Eye (tissue), 1 donor: Measurements from ENCODE around the gene INKA2.
A peak's percentile ranks its signal among the peaks of the same experiment; 100 is the strongest.

Experiments used
- DNase-seq: peaks from one replicate; pipeline ENCODE4 v3.0.0-alpha.2; 2015

The INKA2 gene

DNA sequence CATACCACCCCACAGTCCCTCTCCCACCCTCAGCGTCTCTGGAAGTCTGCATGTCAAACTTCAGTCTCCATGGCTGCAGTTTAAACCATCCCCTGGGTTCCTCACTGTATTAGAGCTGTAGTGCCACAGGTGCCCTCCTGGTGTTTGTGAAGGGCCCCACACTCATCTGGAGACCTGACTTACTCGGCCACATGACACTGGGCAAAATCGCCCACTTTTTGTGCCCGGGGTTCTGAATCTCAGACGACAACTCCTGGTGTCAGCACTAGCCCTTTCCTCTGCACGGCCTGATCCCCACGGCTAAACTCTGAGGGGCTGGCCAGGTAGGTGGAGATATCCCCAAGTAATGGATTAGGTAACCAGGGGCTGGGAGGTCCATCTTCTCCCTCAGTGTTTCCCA is 6.5 kb downstream of the INKA2 start:
- no peak for DNase-seq

DNA sequence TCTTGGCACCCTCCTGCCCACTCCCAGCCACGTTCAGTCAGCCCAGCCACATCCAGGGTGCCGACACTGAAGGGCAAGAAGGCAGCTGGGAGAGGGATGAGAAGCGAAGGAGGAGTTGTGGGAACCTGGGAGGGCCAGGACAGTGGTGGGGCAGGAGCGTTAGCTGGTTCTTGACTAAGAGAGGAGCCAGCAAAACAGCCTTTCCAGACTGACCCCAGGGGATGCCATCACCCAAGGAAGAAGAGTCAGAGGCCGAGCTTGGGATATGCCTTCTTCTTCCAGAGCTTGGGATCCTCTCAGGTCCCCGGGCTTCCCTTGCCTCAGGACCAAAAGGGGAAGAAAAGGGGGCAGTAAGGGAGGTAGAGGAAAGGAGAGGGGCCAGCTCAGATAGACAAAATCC is 7.2 kb downstream of the INKA2 start:
- DNase-seq, result no peak

DNA sequence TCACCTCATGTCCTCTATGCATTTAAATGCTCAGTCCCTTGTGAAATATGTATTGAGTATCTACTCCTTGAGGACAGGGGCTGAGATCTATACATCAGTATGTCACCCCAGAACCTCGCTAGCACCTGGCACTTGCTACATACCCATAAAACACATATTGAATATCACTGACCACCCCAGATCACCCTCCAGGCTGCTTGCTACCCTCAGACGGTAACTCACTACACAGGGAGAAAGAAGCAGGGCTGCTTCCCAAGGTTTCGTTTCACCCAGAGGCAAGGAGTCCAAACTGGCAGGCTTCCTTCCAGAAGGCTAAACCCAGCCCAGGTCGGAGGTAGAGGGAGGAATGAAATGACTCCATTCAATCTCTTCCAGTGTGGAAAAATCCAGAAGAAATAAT is 8.5 kb downstream of the INKA2 start:
- no peak for DNase-seq

DNA sequence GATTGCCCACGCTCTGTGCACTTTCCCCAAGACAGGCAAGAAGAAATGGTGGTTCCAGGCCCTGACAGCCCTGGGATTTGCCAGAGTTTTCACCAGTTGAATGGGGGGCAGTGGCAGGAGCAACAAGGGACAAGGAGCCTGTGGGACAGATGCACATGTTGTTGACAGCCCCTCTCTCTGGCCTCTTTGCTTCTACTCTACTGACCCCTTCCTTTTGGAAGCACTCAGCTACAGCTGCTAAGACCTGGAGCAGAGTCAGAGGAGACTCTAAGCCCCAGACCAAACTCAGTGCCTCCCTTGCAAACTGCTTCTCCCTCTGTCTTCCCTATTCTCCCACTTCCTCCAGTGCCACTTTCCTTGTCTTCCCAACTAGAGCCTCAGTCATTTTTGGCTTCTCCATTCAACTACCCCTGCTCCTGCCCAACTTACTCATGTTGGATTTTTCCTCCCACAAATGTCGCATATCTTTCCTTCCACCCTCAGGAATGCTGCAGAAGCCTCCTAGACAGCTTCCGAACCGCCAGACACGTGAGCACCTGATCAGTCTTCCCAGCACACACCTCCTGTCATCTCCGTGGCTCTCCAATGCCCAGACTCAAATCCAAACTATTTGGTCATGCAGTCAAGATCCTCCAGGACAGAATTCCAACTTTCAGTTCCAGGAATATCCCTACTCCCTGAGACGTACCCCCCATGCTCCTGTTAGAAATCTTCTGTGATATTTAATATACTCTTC is 9.1 kb downstream of the INKA2 start:
- peak; percentile 50 for DNase-seq

DNA sequence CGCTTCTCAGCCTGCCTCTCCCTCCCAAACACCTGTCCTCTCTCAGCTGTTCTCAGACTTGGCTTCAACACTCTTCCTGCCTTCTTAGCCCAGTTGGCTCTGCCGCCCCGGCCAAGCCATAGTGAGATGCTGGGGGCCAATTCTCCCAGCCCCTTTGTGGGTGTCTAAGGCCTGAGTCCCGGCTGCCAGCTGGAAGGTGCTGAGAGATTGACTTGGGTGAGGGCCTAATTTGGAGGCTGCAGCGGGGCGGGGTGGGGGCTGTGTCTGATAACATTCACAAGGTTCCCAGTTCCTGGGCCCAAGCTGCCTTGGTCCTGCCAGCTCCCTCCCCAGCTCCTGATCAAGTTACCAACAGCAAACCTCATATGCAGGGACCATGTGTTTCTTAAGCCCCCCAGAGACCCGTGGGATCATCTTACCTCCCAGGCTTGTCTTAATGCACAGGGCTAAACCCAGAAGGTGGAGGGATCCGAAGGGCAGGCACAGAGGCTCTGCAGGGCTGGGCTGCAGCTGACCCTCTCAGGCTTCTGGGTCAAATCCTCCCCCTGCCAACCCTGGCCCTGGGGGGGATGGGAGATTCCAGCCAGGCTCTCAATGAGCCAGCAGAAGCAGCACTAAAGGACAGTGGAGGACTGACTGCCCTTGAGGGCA is 9.8 kb downstream of the INKA2 start:
- peak; percentile 64 for DNase-seq

DNA sequence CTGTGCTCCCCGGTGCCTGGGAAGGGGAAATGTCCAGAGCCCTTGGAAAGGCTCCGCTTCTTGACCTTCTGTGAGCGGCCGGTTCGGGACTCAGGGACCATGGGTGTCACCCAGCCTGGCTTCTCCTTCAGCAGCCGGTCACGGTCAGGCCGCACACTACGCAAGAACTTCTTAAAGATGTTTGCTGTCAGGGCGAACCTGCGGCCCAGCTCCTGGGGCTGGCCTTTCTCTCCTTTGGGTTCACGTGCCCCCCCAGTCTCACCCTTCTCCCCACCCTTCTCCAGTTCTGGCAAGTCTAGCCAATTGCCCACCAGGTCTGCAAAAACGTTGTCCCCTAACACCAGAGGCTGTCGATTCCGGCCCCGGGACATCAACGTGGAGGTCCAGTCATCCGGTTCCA is 12.1 kb downstream of the INKA2 start:
- DNase-seq, result no peak

DNA sequence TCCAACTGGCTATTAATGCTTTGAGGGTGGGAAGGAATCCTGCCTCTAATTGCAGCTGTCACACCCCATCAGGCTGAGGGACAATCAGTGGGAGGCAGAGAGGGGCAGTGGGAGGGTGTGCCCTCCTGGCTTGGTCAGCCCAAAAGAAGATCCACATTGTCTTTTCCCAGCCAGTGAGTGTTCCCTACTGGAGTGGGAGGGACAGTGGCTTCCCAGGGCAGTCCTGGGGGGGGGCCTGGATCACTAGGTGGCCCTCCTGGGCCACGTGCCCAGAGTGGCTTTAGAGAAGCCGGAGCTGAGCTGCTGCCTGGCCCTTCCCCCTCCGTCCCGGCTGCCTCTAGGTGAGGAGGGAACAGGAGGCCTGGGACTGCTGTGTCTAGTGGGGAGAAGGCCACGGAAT is 14.0 kb downstream of the INKA2 start:
- peak; percentile 87 for DNase-seq

DNA sequence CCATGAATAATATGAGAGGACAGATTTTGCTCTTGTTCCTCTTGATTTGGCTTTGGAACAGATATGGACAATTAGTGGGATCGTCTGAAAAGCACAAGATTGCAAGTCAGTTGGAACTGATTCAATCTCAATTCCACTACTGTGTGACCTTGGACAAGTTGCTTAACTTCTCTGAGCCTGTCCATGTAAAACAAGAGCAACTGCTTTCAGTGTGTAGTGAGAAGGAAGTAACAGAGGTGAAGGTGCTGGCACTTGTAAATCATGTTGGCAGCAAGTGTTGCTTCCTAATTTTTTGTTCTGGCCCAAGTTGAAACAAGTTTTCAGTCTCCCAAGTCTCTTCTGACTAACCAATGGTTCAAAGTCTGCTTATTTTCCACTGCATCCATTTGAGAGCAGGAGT is 15.3 kb downstream of the INKA2 start:
- DNase-seq, result no peak

DNA sequence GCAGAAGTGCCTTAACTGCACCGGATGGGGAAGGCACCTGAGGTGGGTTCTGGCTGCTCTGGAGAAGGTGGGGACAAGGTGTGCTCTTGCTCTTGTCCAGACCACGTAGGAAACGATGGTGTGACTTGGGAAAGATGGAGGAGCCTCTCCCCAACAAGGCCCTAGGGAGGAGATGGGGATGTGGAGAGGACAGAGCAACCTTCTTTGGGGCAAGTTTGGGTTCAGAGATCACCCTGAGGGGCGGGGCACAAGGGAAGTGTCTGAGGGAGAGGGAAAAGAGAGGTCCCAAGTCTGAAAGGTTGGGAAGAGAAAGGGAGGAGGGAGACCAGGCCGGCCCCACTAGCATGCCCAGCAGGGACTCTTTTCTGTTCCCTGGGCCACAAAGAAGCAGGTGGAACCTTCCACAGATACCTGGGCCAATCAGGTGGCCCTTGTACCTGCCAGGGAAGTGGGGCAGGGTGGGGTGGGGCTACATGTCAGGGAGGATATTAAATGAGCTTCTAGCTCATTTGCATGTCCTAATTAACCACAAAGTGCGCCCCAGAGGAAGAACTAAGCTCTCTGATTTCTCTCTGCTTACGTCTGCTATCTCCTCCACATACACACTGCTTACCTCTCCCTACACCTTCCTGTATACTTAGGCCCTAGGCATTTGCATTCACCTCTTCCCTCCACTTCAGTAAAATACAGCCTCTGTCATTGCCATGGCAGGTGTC is 15.9 kb downstream of the INKA2 start:
- no peak for DNase-seq

DNA sequence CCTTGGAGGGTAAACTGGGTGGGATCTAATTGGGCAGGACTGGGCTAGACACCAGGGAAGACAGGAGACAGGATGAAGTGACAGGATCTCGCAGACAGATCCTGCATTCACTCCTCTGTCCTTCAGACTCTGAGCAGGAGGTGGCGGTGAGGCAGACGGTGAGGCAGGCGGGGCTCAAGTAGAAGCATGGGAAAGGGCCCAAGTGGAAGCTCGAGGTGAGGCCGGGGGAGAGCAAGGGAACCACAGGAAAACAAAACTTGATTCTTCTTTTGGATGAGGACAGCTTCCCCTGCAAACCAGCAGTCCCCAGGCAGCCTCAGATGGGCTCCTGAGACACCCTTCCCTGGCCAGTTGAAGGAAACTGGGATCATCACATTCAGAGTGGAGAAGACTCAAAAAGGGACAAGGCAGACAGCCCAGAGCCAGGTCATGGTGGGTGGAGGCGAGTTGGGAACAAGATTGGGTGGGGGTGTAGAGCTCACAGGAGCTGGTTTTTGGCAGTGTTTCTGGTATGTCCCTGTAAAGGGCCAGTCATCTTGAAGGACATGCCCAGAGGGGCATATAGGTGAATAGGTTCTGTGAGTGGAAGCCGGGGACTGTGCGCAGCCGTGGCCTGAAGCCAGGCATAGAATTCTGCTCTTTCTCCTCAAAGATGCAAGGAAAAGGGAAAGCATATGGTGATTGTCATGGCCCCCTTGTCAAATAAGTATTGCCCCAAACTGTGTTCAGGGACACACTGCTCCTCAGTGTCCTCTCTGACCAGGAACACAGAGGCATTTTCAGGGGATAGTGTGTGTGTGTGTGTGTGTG is 18.0 kb downstream of the INKA2 start:
- DNase-seq, result no peak

DNA sequence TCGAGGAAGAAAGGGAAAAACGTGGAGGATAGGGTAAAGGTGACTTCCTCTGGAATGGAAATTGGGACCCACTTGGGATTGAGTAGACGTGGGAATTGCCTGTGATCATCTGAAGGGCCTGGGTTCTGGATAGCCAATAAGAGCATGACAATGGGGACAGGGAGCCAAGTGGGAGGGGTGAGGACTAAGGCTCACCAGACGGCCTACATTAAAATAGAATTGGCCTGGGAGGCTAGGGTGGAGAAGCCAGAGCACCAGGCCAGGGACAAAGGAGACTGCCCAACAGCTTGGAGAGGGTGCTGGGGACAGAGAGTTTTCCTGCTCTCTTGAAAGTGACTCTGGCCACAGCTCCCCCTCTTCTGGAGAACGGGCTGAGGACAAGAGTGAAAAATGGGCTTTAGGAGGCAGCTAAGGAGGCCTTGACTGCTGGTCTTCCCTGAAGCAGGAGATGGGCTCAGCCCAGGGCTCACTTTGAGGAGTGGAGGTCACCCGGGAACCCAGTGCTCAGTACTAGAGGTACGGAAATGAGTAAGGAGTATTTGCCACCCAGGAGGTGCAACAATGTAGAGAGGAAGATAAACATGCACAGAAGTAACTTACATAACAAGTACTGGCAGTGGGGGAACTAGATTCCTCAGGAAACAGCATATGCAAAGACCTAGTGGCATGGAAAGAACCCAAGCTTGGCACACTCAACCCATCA is 18.8 kb downstream of the INKA2 start:
- DNase-seq, result no peak

DNA sequence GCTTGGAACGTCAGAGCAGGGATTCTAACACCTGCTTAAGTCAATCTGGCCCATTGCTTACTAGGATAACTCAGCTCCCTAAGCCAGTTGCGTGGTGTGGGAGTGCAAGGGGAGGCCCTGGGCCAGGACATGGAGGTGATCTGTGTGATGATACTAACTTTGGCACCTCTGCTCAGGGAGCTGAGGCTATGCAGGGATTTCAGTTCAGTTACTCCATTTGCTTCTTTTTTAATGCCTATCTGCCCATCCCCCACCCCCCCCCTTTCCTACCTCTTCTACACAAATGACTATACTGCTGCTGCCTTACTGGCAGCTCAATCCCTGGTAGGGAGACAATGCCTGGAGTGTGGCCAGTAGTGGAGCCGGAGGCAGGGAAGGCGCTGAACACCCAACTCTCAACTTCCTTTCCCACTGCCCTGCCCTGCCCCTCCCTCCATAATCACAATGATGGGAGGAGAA is 19.5 kb downstream of the INKA2 start:
- no peak for DNase-seq

DNA sequence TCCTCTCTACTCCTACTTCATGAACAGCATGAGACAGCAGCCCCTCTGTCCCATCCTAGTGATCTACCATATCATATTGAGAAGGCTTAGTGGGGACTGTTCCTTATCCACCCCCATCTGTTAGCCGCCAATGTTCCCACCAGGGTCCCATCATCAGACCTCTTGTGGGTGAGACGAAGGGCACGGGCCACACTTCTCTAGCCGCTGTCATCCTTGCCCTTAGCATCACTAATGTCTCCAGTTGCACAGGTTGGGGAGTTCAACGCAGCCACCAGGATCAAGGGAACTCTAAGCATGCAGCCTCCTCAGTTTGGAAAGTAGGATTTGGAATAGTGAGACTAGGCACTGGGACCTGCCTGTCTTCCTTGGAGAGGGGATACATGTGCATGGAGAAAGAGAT is 20.1 kb downstream of the INKA2 start:
- DNase-seq, result no peak

DNA sequence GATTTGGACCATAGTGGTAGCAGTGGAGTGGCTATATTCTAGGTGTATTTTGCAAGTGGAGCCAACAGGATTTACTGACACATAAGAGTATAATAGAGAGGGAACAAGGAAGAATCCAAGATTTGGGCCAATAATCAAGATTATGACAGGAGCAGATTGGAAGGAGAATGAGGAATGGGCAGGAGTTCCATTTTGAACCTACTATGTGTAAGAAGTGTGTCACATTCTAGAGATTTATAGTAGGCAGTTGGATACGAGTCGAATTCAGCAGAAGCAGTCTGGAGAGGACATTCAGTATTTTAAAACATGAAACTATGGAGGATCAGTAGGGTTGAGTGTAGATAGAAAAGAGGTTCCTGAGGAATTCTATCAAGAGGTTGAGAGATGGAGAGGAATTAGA is 21.7 kb downstream of the INKA2 start:
- no peak for DNase-seq

DNA sequence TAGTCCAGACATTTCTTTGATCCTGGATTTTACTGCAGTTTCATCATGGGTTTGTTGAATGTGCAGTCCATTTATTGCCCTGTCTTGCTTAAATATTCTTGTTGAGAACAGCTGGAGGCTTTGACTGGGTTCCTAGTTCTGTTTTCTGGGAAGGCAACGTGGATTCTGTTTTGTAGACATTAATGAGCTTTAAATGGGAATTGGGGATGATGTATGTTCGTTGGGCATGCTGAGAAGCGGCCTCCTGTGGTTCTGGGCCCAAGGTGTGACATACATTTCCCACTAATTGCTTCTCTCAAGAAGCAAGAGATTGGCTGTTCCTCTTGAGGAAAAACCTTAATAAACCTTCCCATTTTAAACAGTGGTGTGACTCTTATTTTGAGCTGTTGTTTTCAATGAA is 22.9 kb downstream of the INKA2 start:
- no peak for DNase-seq

DNA sequence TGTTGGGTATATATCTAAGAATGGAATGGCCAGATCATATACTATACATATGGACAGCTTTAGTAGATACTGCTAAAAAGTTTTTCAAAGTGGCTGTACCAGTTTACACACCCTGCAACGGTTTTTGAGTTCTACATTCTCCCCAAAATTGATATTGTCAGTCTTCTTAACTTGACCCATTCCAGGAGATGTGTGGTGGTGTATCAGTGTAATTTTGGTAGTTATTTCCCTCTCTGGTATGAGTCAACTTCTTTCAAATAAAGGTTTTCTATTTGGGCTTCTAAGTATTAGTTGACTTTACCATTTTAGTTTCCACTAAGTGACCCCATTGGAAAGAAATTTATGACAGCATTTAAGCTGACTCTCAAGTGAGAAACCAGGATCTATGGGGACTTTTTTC is 29.2 kb downstream of the INKA2 start:
- DNase-seq, result no peak

DNA sequence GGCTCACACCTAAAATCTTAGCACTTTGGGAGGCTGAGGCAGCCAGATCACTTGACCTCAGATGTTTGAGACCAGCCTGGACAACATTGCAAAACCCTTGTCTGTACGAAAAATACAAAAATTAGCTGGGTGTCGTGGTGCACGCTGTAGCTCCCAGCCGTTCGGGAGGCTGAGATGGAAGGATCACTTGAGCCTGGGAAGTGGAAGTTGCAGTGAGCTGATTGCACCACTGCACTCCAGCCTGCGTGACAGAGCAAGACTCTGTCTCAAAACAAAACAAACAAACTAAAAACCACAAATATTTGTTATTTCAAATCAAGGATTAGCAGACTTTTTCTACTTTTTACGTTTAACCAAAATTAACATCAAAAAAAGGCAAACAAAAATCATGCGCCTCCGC is 31.3 kb downstream of the INKA2 start:
- no peak for DNase-seq

DNA sequence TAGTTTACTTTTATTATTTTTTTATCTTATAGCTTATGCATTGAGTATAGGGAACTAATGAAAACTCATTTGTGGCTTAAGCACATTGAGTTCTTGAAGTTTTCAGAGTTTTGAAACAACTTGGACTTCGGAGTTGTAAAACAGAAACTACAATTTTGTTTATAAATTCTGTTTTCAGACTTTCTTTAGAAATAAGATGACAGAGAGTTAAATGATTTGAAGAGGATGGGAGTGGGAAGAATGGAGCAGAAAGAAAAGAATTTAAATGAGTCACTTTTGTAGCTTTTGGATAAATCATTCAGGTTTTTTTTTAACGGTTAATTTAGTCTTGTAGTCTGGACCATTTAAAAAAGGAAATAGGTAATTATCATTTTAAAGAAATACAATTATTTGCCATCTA is 32.3 kb downstream of the INKA2 start:
- DNase-seq, result no peak

DNA sequence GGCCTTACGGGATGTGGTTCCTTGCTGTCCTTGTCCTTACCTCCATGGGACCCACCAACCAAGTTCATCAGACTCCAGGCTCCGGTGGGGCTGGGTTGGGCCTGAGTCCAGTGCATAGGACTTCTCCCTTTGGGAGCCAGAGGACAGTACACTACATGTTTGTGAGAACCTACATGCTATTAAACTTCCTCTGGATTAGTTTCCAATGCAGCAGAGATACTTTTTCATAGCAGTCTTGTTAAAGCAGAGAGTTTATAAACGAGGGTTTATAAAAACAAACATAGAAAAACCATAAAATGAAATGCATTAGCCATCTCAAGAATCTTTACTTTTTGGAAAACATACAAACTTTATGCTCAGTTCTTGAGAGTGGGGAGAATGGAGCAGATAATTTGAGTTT is 33.4 kb downstream of the INKA2 start:
- DNase-seq, result no peak

DNA sequence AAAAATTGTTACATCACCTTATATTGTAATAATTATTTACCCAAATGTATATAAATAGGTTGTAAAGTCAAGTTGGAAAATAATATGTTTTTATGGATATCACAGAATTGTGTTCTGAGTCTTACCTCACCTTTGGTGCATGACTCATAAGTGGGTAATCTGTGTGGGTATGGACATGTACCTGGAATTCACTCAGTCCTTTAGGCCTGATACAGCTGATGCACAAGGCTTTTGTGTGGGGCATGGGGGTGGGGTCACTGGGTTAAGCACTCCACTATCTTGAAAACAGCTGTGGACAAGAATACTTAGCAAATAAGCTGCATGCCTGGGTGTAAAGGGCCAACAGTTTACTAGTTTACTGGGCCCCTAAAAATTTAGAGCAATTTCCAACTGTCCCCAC is 34.4 kb downstream of the INKA2 start:
- DNase-seq, result no peak

DNA sequence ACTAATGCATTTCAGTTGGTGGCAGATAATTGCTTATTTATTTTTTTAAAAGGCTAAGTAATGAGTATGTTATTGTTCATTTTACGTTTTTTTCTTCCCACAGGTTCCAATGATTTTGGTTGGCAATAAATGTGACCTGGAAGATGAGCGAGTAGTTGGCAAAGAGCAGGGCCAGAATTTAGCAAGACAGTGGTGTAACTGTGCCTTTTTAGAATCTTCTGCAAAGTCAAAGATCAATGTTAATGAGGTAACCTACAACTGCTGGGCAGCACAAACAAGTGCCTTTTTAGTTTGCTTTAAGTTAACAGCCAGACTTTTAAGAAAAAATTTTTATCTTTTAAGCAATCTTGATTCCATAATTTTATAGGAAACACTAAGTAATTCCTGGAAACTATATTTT is 35.0 kb downstream of the INKA2 start:
- DNase-seq, result no peak

DNA sequence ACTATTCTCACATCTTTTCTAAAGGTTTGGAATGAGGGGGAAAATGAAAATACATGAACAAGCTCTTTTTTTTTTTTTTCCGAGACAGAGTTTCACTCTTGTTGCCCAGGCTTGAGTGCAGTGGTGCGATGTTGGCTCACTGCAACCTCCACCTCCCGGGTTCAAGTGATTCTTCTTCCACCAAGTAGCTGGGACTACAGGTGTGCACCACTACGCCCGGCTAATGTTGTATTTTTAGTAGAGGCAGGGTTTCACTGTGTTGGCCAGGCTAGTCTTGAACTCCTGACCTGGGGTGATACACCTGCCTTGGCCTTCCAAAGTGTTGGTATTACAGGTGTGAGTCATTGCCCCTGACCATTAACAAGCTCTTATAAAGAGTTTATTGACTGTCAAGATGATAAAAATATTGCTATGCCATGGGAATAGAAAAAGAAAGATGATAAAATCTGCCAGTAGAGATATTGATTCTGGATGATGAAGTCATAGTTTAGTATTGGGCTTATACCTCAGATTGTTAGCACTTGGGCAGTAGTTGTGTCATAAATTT is 36.6 kb downstream of the INKA2 start:
- no peak for DNase-seq
